ENCODE data around the gene HJURP. TPM values are rescaled to one million over a fixed set of nuclear protein-coding genes. Genes with fewer than 3 reads are reported as not detected.

Gene HJURP, protein sequence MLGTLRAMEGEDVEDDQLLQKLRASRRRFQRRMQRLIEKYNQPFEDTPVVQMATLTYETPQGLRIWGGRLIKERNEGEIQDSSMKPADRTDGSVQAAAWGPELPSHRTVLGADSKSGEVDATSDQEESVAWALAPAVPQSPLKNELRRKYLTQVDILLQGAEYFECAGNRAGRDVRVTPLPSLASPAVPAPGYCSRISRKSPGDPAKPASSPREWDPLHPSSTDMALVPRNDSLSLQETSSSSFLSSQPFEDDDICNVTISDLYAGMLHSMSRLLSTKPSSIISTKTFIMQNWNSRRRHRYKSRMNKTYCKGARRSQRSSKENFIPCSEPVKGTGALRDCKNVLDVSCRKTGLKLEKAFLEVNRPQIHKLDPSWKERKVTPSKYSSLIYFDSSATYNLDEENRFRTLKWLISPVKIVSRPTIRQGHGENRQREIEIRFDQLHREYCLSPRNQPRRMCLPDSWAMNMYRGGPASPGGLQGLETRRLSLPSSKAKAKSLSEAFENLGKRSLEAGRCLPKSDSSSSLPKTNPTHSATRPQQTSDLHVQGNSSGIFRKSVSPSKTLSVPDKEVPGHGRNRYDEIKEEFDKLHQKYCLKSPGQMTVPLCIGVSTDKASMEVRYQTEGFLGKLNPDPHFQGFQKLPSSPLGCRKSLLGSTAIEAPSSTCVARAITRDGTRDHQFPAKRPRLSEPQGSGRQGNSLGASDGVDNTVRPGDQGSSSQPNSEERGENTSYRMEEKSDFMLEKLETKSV
- 22.0 and 23.1 TPM in 2 replicates for total RNA-seq

DNA sequence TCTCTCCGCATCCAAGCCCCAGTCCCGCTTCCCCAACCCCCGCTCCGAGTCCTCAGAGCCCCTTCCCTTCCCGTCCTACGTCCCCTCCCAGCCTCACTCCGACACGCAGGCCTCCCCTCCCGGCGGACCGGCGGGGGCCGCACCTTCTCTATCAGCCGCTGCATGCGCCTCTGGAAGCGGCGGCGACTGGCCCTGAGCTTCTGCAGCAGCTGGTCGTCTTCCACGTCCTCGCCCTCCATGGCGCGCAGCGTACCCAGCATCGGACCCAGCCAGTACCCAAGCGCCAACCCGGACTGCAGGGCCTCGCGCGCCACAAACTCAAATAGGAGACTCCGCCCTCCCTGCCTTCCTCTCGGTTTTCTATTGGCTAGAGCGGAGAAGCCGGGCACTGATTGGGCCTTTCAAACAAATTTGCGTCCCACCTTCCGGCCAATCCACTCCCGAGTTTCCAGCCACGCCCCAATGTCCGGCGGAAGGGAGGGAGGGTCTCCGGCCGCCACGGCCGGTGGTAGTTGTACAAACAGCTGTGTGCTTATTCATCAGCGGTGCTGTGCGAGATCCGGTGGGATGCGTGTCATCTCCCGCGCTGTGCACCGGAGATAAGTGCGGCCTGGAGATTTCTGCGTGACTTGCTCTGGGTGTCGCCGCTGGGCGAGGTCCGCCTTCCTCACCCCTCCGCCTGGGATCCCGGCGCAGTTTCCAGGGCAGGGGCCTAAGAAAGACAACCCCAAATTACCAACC is at the start of gene HJURP:
Gene HJURP, minus strand, starts transcription at position 295 of the 741 bp plus-strand sequence. Its CDS starts 35 bp downstream, at position 260.

DNA sequence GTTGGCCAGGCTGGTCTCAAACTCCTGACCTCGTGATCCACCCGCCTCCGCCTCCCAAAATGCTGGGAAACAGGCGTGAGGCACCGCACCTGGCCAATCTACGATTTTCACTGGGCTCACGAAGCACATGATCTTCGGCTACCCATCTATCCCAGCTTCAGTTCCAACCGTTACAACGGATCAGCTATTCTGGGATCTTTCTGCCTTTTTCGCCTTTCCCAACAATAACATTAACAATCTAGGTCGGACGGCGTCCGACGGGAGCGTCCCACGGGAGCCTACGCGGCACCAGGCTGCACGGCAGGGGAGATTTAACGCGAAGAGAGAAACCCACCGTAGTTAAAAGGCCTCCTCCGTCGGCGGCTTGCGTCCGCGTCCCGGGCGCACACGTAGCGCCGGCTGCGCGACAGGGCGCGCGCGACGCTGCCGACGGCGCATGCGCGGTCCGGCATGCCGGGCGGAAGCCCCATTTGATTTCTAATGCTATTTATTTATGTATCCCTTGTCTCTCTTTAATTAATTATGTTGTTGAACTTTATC is 13.7 kb upstream of the HJURP start, which contains the start of gene MSL3B:
Gene MSL3B, minus strand, starts transcription at position 394 of the 540 bp plus-strand sequence.

Other genes starting within 250 kb of the HJURP start
- not detected in 2 replicates for gene UGT1A8, start 236.9 kb downstream of the HJURP start, total RNA-seq
- not detected in 2 replicates for gene UGT1A10, start 218.1 kb downstream of the HJURP start, total RNA-seq
- gene UGT1A9, start 182.6 kb downstream of the HJURP start, total RNA-seq, result not detected in 2 replicates
- not detected in 2 replicates for gene UGT1A7, start 172.6 kb downstream of the HJURP start, total RNA-seq
- not detected in 2 replicates for gene UGT1A6, start 161.6 kb downstream of the HJURP start, total RNA-seq
- gene UGT1A5, start 141.6 kb downstream of the HJURP start, total RNA-seq, result not detected in 2 replicates
- not detected in 2 replicates for gene UGT1A4, start 135.8 kb downstream of the HJURP start, total RNA-seq
- not detected in 2 replicates for gene UGT1A3, start 125.5 kb downstream of the HJURP start, total RNA-seq
- gene UGT1A1, start 94.3 kb downstream of the HJURP start, total RNA-seq, result not detected in 2 replicates
- gene MROH2A, start 76.2 kb downstream of the HJURP start, total RNA-seq, result not detected in 2 replicates
- gene TRPM8, start 62.8 kb upstream of the HJURP start, total RNA-seq, result not detected in 2 replicates
- not detected in 2 replicates for gene SPP2, start 196.2 kb upstream of the HJURP start, total RNA-seq

Measured in myometrial cell (primary cell).